Stimulated activated CD8-positive, alpha-beta memory T cell treated with anti-CD3 and anti-CD28 coated beads, Interleukin-15, amount 100 ng/mL, for 48 hours (primary cell): ENCODE results near the gene PPP2R2C.

ENCODE experiments used
- DNase-seq, 2 donors: peaks; one replicate each; pipeline ENCODE4 v3.0.0-alpha.2; 2020; ENCODE audit warnings: low read depth in 2 of 2

PPP2R2C gene

GRCh38 chr4:6426571-6427438 is 45.6 kb downstream of the PPP2R2C start:
- DNase-seq, result no peak

GRCh38 chr4:6425911-6426310 is 46.5 kb downstream of the PPP2R2C start:
- DNase-seq, result no peak

GRCh38 chr4:6425336-6425735 is 47.1 kb downstream of the PPP2R2C start:
- DNase-seq, result no peak

GRCh38 chr4:6424425-6424824 is 48.0 kb downstream of the PPP2R2C start:
- DNase-seq, result no peak

GRCh38 chr4:6423575-6423974 is 48.8 kb downstream of the PPP2R2C start:
- DNase-seq, result no peak

- DNase-seq, result no peak
Measured at GRCh38 chr4:6422866-6423265, 49.5 kb downstream of the PPP2R2C start.

GRCh38 chr4:6422105-6422504 is 50.3 kb downstream of the PPP2R2C start:
- DNase-seq, result no peak

DNA sequence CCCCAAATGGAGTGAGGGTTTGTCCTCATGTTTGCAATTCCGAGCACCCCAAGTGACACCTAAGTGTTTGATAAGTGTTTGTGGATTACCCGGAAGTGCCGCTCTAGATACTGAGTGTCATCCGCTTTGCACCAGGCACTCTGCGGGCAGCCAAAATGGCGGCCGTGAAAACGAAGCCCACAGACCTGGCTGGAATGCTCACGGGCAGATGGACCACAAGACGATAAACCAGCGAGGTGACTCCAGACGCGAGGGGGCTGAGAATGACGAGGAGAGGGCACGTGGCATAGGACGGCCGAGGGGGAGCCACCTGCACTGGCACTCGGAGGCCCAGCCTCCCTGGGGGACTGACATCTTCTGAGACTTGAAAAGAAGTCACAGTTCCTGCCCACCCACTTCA is 51.0 kb downstream of the PPP2R2C start:
- DNase-seq, result no peak

DNA sequence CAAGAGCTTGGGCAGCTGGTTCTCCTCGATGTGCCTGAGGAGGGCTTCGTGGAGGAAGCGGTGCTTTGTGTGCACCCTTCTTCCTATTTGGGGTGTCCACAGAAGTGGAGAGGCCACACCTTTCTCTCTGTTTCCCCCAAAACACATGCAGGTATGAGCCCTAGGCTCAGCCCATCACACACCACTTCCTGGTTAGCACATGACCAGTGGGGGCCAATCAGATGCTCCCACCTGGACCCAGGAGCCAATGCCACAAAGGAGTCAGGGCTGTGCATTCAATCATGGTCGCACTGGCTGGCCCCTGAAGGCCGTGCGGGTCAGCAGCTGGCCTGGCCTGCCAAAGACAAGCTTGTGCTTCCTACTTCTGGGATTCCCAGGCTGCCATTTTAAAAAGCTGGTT is 51.4 kb downstream of the PPP2R2C start:
- no peak for DNase-seq

DNA sequence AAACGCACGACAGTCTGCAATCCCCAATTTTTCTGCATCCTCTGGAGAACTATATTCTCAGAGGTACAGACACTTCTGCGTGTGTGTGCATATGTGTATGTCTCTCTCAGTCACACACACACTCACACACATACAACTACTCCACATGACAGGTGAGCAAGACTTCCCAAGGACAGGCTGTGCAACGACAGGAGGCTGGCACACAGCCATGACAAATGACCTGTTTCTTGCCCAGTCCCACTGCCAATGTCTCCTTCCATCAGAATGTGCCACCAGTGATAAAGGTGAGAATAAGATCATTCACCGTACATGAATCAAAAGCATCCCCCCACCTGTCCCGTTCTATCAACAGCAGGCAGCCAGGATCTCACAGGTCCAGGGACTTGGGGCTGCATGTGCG is 52.4 kb downstream of the PPP2R2C start:
- no peak for DNase-seq

DNA sequence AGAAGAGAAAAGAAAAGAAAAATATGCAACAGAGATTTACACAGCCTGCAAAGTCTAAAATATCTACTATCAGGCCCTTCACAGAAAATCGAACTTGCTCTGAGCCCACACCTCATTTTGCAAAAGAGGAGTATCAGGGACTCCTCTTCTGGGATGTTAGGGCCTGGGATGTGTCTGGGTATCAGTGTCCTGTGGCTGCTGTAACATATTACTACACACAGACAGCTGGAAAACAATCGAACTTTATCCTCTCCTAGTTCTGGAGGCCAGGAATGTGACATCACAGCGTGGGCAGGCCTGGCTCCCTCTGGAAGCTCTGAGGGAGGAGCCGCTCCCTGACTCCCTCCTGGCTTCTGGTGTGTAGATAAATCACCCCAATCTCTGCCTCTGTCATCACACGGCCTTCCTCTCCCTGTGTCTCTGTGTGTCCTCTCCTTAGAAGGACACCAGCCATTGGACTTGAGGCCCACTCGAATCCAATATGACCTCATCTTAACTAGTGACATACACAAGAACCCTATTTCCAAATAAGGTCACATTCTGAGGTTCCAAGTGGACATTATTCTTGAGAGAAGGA is 52.9 kb downstream of the PPP2R2C start:
- no peak for DNase-seq

DNA sequence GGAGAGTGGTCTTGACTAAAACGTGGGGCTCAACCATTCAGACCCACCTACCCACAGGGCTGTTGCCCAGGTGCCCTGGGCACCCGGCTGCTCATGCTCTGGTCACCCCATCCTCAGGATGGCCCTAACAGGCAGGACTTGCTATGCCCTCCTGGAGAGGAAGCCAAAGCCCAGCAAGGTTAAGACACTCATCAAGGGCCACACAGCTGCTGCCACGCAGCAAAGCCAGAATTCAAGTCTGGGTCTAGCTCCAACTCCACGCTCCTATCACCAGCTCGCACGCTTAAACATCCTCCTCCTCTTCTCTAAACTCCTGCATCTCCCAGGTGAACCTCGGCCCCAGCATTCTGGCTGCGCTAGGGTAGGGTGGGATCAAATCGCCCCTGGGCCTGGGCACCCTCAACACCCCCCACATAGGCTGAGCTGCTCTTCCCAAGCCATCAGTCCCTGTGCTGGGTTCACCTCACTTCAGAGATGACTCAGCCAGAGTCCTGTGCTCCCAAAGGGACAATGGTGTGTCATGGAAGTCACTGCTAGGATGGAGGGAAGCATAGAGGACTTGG is 54.1 kb downstream of the PPP2R2C start:
- DNase-seq, result no peak

- no peak for DNase-seq
Measured at GRCh38 chr4:6417516-6418050, 54.8 kb downstream of the PPP2R2C start.

DNA sequence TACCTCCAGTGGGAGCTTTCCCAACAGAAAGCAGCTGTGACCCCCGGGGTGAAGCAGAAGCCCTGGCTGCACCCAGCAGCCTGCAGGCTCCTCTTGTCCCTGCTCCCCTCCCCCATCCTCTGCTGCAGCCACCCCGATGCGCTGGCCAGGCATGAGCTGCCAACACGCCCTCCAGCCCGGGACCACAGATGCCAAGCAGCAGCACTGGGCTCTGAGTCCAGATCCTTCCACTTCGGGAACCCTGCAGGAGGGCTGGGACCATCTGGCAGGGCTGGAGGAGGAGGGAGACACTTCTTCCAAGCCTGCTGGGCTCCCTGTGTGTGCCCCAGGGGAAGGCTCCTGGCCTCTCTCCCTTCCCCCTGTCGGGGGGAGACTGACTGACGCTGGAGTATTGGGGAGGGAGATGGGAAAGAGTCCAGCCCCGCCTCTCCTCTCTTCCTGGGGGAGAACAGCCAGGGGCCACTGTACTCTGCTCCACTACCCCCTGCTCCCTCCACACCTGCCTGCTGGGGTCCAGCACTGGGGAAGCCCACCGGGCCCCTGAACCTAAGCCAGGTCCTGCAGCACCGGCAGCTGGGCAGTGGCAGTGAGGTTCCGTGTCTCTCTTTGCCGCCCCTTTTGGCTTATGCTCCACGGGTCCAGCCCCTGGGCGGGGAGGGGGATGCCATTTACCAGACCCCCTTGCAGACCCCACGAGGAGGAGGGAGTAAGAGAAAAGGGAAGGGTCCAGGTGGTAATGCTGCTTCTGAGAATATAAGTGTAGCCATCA is 55.7 kb downstream of the PPP2R2C start:
- no peak for DNase-seq

GRCh38 chr4:6415031-6415705 is 57.2 kb downstream of the PPP2R2C start:
- no peak for DNase-seq

DNA sequence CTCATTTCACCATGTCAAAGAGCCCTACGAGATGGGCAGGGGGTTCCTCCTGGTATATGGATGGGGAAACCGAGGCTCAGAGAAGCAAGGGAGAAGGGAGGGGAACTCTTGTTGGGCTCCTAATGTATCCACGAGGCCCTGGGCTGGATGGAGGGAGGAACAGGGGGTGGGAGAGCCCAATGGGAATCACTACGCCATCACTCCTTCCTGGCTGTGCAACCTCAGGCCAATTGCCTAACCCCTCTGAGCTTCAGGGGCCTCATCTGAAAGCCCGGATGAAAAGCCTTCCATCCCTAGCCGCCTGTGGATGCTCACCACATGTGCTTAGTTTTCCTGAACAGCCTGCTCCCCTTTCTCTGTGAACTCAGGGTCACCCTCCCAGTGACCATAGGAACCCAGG is 57.8 kb downstream of the PPP2R2C start:
- no peak for DNase-seq

DNA sequence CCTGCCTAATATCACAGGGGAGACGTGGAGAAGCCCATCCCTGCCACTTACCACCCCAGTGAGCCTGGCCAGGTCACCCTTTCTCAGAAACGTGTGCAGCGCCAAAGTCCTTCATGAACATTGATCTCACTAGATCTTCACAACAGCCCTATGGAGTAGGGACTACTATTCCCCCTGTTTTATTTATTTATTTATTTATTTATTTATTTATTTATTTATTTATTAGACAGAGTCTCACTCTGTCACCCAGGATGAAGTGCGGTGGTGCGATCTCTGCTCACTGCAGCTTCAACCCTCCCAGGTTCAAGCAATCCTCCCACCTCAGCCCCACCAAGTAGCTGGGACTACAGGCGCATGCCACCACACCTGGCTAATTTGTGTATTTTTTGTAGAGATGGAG is 61.8 kb downstream of the PPP2R2C start:
- DNase-seq, result no peak

DNA sequence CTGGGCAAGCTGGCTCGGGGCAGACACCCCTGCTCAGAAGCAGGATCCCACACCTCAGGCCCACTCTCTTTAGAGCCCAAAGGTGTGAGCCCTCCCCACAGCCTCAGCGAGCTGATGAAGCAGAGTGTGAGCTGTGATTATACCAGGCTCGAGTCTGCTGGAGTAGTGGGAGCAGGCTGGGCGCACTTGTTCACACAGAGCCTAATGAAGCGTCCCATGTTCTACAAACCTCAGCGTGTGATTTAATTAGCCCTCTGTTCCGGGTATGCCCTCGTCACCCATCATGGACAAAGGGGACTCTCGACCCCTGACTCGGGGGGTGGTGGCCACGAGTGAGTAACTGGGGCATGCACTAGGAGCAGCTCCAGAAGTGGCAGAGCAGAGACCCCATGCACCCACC is 62.3 kb downstream of the PPP2R2C start:
- no peak for DNase-seq

DNA sequence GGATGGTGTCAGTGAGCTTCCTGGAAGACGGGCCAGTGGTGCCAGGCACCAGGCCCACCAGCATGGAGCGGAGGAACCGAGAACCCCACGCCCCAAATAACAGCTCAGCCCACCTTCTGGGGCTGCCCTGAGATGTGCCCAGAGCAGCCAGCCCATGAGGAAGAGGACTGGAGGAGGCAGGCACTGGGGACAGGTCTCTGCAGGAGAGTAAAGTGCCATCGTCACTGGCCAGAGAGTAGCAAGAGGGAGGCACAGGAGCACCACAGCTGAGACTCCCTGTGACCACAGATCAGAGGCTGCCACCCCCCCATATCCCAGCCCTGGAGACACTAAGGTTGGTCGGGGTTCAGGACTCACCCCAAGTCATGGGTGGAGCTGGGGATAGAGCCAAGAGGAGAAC is 63.0 kb downstream of the PPP2R2C start:
- DNase-seq, result no peak

DNA sequence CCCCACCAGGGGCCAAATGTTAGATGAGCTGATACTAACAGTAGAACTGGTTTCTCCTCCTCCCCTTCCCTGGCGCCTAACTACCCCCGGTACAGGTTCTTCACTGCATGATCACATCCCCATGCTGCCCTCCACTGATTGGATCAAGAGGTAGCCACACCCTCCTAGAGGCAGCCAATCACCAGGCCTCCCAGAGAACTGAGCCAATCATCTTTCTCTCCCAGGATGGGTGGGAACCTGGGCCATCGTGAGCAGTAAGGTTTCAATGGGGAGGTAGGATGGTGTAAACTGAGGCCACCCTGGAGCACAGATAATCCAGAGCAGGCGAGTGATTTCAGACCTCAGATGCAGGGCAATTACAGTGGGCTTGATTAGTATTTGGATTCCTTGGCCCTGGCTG is 64.2 kb downstream of the PPP2R2C start:
- no peak for DNase-seq

DNA sequence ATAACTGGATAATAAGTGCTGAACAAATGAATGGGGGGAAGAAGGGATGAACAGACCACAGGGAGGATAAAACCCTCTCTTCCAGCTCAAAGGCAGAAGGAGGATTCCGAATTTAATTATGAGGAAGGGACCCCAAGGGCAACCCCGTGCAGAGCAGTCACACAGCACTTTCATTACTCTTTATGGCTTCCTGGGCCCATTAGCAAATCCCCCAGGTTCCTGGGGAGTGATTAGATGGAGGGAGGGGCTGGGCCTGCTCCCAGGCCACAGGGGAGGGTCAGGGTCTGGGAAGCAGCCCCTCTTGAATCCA is 67.1 kb downstream of the PPP2R2C start:
- no peak for DNase-seq
